GM06990 (cell line): ENCODE measurements around the gene FAM241B.

Source experiments
- DNase-seq: peaks from one replicate; pipeline ENCODE4 v3.0.0-alpha.2; 2011; ENCODE audit not compliant: insufficient read length; ENCODE audit errors: extremely low read depth
- H3K27me3 ChIP-seq: replicated peaks from 2 replicates; pipeline ENCODE4 v1.6.0; 2011; ENCODE audit warnings: low read length; ENCODE audit not compliant: control insufficient read depth, insufficient read depth
- H3K36me3 ChIP-seq: 2 replicates; pipeline ENCODE4 v1.5.1; 2011; ENCODE audit warnings: low read length; ENCODE audit not compliant: control insufficient read depth, insufficient read depth
- H3K4me3 ChIP-seq: replicated peaks from 2 replicates; pipeline ENCODE4 v1.5.1; 2011; ENCODE audit warnings: low read depth, mild to moderate bottlenecking, control low read depth, low read length
- TF ChIP-seq, protein P1 (sequence below): IDR thresholded peaks from 2 replicates; pipeline ENCODE4 v1.5.1; 2011; ENCODE audit warnings: low read length, control low read depth, mild to moderate bottlenecking, inconsistent platforms; ENCODE audit not compliant: insufficient read depth, poor library complexity, severe bottlenecking

The FAM241B gene

DNA sequence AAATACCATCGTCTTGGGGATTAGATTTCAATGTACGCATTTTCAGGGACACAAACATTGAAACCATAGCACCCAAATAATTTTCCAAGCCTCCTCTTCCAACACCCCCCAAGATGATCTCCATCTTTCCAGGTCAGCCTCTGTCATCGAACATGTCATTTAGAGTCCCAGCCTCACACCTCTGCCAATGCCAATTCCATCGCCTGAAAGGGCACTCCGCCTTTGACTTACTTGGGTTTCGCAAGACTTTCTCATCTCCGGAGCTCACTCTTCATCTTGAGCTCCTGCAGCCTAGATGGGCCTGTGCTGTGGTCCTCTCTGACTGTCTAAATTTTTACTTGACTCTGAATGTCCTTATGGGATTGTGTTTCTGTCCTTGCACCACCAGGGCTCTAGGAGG is 10.4 kb upstream of the FAM241B start:
- DNase-seq, result no peak
- TF ChIP-seq, protein P1, sequence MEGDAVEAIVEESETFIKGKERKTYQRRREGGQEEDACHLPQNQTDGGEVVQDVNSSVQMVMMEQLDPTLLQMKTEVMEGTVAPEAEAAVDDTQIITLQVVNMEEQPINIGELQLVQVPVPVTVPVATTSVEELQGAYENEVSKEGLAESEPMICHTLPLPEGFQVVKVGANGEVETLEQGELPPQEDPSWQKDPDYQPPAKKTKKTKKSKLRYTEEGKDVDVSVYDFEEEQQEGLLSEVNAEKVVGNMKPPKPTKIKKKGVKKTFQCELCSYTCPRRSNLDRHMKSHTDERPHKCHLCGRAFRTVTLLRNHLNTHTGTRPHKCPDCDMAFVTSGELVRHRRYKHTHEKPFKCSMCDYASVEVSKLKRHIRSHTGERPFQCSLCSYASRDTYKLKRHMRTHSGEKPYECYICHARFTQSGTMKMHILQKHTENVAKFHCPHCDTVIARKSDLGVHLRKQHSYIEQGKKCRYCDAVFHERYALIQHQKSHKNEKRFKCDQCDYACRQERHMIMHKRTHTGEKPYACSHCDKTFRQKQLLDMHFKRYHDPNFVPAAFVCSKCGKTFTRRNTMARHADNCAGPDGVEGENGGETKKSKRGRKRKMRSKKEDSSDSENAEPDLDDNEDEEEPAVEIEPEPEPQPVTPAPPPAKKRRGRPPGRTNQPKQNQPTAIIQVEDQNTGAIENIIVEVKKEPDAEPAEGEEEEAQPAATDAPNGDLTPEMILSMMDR, result no peak
- Histone ChIP-seq H3K4me3 (no peak overlapping the region), H3K36me3 (no peaks in the 10 kb centered on the region), H3K27me3 (no peaks in the 10 kb centered on the region)

DNA sequence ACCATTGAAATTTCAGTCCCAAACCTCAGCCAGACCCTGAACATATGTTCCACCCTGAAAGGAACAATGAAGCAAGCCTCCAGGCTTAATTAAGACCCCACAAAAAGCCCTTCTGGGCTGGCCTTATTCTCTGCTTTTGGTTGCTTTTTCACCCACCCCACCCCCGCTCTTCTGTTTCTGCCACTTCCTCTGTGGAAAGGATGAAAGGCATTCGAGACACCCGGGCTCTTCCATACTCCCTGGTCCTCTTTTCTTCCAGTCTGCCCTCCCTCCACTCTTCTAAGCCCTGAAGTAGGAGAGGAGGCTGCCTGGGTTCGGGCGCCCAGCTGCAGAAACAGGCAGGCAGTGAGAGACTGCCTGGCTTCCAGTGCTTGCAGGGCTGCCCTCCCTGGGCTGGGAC is 9.4 kb upstream of the FAM241B start:
- no peaks in the 10 kb centered on the region for H3K27me3 ChIP-seq
- no peak for DNase-seq
- no peaks in the 10 kb centered on the region for H3K36me3 ChIP-seq
- TF ChIP-seq, protein P1, result no peak
- H3K4me3 ChIP-seq, result no peak overlapping the region

DNA sequence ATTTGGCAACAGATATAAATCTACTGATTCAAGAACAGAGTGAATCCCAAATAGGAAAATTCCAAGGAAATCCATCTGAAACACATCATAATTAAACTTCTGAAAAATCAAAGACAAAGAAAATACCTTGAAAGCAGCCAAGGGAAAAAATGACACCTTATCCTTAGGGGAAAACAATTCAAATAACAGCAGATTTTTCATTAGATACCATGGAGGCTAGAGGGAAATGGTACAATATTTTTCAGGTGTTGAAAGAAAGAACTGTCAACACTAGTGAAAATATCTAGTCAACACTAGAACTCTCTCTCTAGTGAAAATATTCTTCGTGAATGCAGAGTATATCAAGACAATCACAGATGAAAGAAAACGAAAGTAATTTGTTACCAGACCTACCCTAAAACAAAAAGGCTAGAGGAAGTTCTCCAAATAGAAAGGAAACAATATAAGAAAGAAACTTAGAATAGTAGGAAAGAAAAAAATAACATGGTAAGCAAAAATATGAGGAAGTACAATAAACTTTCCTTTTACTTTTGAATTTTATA is 5.7 kb upstream of the FAM241B start:
- no peak for DNase-seq
- Histone ChIP-seq H3K27me3 (no peaks in the 10 kb centered on the region; the same call in 1 of the 2 replicates), H3K36me3 (no peaks in the 10 kb centered on the region), H3K4me3 (no peak overlapping the region)
- TF ChIP-seq, protein P1, result no peak

DNA sequence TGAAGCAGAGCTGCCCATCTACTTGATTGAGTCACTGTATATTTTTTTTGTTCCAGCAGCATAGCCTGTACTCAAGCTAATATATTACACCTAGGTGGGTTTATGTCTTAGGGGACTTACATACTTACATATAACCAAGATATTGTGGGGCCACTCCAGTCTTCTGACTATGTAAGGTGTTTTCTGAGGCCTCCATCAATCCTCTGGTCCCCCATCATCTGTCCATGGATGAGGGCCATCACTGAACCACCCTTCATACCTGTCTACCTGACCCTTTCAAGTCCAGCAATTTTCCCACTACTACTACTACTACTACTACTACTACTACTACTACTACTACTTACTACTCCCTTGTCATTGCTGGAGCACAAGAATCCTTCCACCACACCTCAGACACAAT is 3.2 kb upstream of the FAM241B start:
- H3K27me3 ChIP-seq, result peaks cover 2% of the 10 kb centered on the region
- TF ChIP-seq, protein P1, result no peak
- DNase-seq, result no peak
- H3K4me3 ChIP-seq, result no peak overlapping the region
- no peaks in the 10 kb centered on the region for H3K36me3 ChIP-seq

DNA sequence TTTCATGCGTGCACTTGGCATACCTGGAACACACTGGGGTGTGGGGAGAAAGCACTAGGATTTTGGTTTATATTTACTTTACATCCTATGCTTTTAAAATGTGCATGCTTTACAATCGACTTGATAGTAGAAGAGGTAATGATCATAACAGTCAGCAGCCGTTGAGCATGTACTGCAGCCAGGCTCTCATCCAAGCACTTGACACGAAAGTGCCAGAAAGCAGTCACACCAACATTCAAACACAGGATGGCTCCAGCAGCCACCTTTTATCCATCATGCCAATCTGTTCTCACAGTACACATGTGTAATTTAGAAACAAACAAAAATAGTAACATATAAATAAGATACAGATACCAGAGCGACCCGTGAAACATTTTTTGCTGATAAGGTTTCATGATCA is 1.2 kb upstream of the FAM241B start:
- H3K27me3 ChIP-seq, result peaks cover 2% of the 10 kb centered on the region
- no peaks in the 10 kb centered on the region for H3K36me3 ChIP-seq
- no peak for DNase-seq
- TF ChIP-seq, protein P1, result no peak
- no peak overlapping the region for H3K4me3 ChIP-seq

DNA sequence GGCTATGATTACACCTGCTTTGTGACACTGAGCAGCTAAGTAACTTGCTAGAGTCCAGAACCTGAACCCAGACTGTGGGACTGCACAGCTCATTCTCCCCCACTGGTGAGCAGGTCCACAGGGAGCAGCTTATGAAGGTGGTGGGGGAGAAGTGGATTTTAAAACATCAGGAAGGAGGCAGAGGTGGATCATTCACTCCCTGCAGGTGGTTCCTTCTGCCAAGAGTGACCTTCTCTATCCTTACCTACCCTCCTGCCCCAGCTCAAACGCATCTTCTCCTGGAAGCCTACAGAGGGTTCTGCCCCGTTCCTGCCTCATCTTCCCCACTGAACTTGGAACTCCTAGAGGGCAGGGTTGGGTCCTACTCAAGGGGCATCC is 539 bp upstream of the FAM241B start:
- Histone ChIP-seq H3K36me3 (no peaks in the 10 kb centered on the region), H3K4me3 (no peak overlapping the region), H3K27me3 (peaks cover 2% of the 10 kb centered on the region)
- no peak for DNase-seq
- TF ChIP-seq, protein P1, result no peak
